Measurements from ENCODE around the gene NACA2. TPM values are rescaled to one million over a fixed set of nuclear protein-coding genes. Genes with fewer than 3 reads are reported as not detected.

The NACA2 gene
- total and polyA plus RNA-seq, 2 donors (not counting 1 experiment from before 2014, with no cell fraction given): not detected

DNA sequence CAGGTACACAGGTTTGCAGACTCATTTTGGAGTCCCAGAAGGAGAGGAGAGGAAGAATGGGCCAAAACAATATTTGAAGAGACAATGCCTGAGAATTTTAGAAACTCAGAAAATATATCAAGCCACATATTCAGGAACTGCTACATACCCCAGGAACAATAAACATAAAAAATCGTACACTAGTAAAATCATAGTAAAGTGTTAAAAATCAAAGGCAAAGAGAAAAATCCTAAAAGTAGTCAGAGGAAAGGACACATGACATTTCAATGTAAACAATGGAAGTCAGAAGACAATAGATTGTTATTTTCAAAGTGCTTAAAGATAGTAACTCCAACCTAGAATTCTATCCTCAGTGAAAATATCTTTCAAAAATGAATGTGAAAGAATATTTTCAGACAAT is 28.5 kb upstream of the NACA2 start:
- no peak overlapping the region for H3K27ac ChIP-seq (ENCODE audit: low read length in 2 of 2)
- no peaks in the 10 kb centered on the region for H3K36me3 ChIP-seq (replicated peaks in 1 of 2; ENCODE audit: control extremely low read depth in 1 of 2, control insufficient read depth in 1 of 2, extremely low read depth in 1 of 2, insufficient read depth in 2 of 2, low read length in 1 of 2)
- H4K20me1 ChIP-seq (ENCODE audit: control insufficient read depth, insufficient read depth, low read length, poor library complexity, severe bottlenecking): no peaks in the 10 kb centered on the region
- CTCF ChIA-PET: interaction anchor here (0.6 kb wide), 1 partner anchor 409 kb away, joined by 3 read pairs; no protein-coding TSS in a partner anchor
- no CpG with 5 or more reads among the region's 1 CpG for WGBS (ENCODE audit: insufficient coverage)
- Mint-ChIP-seq H3K27ac (no peak overlapping the region), H3K9me3 (ENCODE audit: insufficient read depth) (peaks cover 8% of the 10 kb centered on the region), H3K4me3 (no peak overlapping the region), H3K27me3 (peaks cover 24% of the 10 kb centered on the region), H3K4me1 (peaks cover 6% of the 10 kb centered on the region)
- intact Hi-C loops (cut with micrococcal nuclease): no loop called here
- POLR2A ChIA-PET: no interaction called here
- H3K27me3 ChIP-seq (replicated peaks in 1 of 4; ENCODE audit: control extremely low read depth in 1 of 4, control insufficient read depth in 3 of 4, insufficient read depth in 4 of 4, low read length in 3 of 4): peaks cover 0 to 7% (median 2%) of the 10 kb centered on the region in 4 experiments
- no peak for DNase-seq
- TF ChIP-seq, protein P1, sequence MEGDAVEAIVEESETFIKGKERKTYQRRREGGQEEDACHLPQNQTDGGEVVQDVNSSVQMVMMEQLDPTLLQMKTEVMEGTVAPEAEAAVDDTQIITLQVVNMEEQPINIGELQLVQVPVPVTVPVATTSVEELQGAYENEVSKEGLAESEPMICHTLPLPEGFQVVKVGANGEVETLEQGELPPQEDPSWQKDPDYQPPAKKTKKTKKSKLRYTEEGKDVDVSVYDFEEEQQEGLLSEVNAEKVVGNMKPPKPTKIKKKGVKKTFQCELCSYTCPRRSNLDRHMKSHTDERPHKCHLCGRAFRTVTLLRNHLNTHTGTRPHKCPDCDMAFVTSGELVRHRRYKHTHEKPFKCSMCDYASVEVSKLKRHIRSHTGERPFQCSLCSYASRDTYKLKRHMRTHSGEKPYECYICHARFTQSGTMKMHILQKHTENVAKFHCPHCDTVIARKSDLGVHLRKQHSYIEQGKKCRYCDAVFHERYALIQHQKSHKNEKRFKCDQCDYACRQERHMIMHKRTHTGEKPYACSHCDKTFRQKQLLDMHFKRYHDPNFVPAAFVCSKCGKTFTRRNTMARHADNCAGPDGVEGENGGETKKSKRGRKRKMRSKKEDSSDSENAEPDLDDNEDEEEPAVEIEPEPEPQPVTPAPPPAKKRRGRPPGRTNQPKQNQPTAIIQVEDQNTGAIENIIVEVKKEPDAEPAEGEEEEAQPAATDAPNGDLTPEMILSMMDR (IDR thresholded peaks at IDR 0.05): no peak
- TF ChIP-seq EZH2 (IDR thresholded peaks at IDR 0.05; ENCODE audit: borderline replicate concordance, insufficient read depth, low read depth, low read length, poor library complexity, severe bottlenecking): no peak
- no peak overlapping the region for H3K4me3 ChIP-seq (ENCODE audit: control extremely low read depth in 1 of 5, extremely low read depth in 1 of 5, insufficient read depth in 1 of 5, low read depth in 2 of 5, low read length in 4 of 5)
- peaks cover 2 to 13% (median 5%) of the 10 kb centered on the region in 3 donors for H3K9me3 ChIP-seq (ENCODE audit: control extremely low read depth in 1 of 3, control insufficient read depth in 2 of 3, insufficient read depth in 1 of 3, low read length in 2 of 3)
- H3K9ac ChIP-seq (ENCODE audit: low read length): no peak overlapping the region
- no peak for ATAC-seq (ENCODE audit: low read depth)
- H3K79me2 ChIP-seq (ENCODE audit: control insufficient read depth, insufficient read depth, low read length): no peaks in the 10 kb centered on the region
- H3K4me1 ChIP-seq (ENCODE audit: control insufficient read depth in 2 of 2, insufficient read depth in 2 of 2, low read length in 2 of 2): peaks cover 3 to 5% of the 10 kb centered on the region in 2 donors
- H2AFZ ChIP-seq (ENCODE audit: insufficient read depth, low read depth, low read length, poor library complexity, severe bottlenecking): no peak overlapping the region
- no peak overlapping the region for H3K4me2 ChIP-seq (replicated peaks; ENCODE audit: low read depth, low read length, poor library complexity, severe bottlenecking)

- Histone ChIP-seq H3K79me2 (ENCODE audit: control insufficient read depth, insufficient read depth, low read length) (no peaks in the 10 kb centered on the region), H3K4me3 (ENCODE audit: control extremely low read depth in 1 of 5, extremely low read depth in 1 of 5, insufficient read depth in 1 of 5, low read depth in 2 of 5, low read length in 4 of 5) (no peak overlapping the region), H3K27me3 (replicated peaks in 1 of 4; ENCODE audit: control extremely low read depth in 1 of 4, control insufficient read depth in 3 of 4, insufficient read depth in 4 of 4, low read length in 3 of 4) (peaks cover 0 to 7% (median 2%) of the 10 kb centered on the region in 4 experiments), H3K27ac (ENCODE audit: low read length in 2 of 2) (no peak overlapping the region), H3K9me3 (ENCODE audit: control extremely low read depth in 1 of 3, control insufficient read depth in 2 of 3, insufficient read depth in 1 of 3, low read length in 2 of 3) (peaks cover 2 to 13% (median 5%) of the 10 kb centered on the region in 3 donors), H2AFZ (ENCODE audit: insufficient read depth, low read depth, low read length, poor library complexity, severe bottlenecking) (no peak overlapping the region), H3K9ac (ENCODE audit: low read length) (no peak overlapping the region), H3K4me2 (replicated peaks; ENCODE audit: low read depth, low read length, poor library complexity, severe bottlenecking) (no peak overlapping the region), H4K20me1 (ENCODE audit: control insufficient read depth, insufficient read depth, low read length, poor library complexity, severe bottlenecking) (no peaks in the 10 kb centered on the region), H3K4me1 (ENCODE audit: control insufficient read depth in 2 of 2, insufficient read depth in 2 of 2, low read length in 2 of 2) (peaks cover 3 to 5% of the 10 kb centered on the region in 2 donors), H3K36me3 (replicated peaks in 1 of 2; ENCODE audit: control extremely low read depth in 1 of 2, control insufficient read depth in 1 of 2, extremely low read depth in 1 of 2, insufficient read depth in 2 of 2, low read length in 1 of 2) (no peaks in the 10 kb centered on the region)
- no peak overlapping the region for H3K4me3 Mint-ChIP-seq
- H3K9me3 Mint-ChIP-seq (ENCODE audit: insufficient read depth): peaks cover 8% of the 10 kb centered on the region
- DNase-seq (no peak), ATAC-seq (ENCODE audit: low read depth) (no peak)
- no peak for TF ChIP-seq EZH2 (IDR thresholded peaks at IDR 0.05; ENCODE audit: borderline replicate concordance, insufficient read depth, low read depth, low read length, poor library complexity, severe bottlenecking)
- TF ChIP-seq, protein P1 (IDR thresholded peaks at IDR 0.05): no peak
- H3K27ac Mint-ChIP-seq: no peak overlapping the region
- intact Hi-C loops (cut with micrococcal nuclease): no loop called here
- no CpG with 5 or more reads among the region's 1 CpG for WGBS (ENCODE audit: insufficient coverage)
- ChIA-PET CTCF (interaction anchor here (1.4 kb wide), 1 partner anchor 16 kb away, joined by 5 read pairs; no protein-coding TSS in a partner anchor), POLR2A (no interaction called here)
- H3K4me1 Mint-ChIP-seq: peaks cover 6% of the 10 kb centered on the region
- H3K27me3 Mint-ChIP-seq: peaks cover 28% of the 10 kb centered on the region
These were observed 27.9 kb upstream of the NACA2 start for GRCh38 chr17:61618950-61619349.

Measured in B cell (primary cell).